Choroid plexus epithelial cell (primary cell): ENCODE measurements around the gene EIPR1.

ENCODE experiments used
- DNase-seq: peaks from one replicate; pipeline ENCODE4 v3.0.0-alpha.2; 2010; ENCODE audit warnings: low read depth
- H3K4me3 ChIP-seq: 2 replicates; pipeline ENCODE4 v1.5.1; 2011; ENCODE audit warnings: low read depth, mild to moderate bottlenecking, control low read depth, low read length, moderate library complexity
- TF ChIP-seq, protein P1 (sequence below): conservative IDR thresholded peaks from 2 replicates; pipeline ENCODE4 v1.5.1; 2011; ENCODE audit warnings: low read depth, mild to moderate bottlenecking, control low read depth, inconsistent platforms, low read length, moderate library complexity

The EIPR1 gene

GRCh38 chr2:3421580-3421979 lies 44.0 kb upstream of the EIPR1 start:
- TF ChIP-seq, protein P1, sequence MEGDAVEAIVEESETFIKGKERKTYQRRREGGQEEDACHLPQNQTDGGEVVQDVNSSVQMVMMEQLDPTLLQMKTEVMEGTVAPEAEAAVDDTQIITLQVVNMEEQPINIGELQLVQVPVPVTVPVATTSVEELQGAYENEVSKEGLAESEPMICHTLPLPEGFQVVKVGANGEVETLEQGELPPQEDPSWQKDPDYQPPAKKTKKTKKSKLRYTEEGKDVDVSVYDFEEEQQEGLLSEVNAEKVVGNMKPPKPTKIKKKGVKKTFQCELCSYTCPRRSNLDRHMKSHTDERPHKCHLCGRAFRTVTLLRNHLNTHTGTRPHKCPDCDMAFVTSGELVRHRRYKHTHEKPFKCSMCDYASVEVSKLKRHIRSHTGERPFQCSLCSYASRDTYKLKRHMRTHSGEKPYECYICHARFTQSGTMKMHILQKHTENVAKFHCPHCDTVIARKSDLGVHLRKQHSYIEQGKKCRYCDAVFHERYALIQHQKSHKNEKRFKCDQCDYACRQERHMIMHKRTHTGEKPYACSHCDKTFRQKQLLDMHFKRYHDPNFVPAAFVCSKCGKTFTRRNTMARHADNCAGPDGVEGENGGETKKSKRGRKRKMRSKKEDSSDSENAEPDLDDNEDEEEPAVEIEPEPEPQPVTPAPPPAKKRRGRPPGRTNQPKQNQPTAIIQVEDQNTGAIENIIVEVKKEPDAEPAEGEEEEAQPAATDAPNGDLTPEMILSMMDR = no peak
- H3K4me3 ChIP-seq = no peak overlapping the region
- DNase-seq = no peak

DNA sequence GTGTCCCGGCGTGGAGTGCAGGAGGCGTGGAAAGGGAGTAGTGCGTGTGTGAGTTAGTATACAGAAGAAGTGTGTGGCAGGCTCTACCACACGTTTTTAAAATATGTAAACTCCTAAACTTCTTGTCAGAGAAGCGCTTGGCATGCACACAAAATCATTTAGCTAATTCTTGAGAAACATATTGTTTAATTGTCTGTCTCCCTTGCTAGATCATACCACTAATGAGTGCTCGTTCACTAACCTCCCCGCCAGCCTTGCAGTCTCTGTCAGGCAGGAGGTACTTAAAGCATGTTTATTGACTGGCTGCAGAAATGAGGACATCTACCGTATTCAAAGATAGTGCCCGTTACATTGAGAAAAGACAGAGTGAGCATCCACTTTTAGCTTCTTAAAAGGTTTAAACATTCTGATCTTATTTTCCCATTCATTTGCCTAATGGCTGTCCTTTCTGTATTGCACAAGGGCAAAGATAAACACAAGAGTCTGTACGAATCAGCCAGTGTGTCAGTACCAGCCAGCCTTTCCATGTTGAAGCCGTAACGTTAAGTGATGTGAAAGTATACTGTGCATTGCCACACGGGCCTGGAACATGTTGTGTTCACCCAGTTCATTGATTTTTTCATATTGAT lies 43.3 kb upstream of the EIPR1 start:
- DNase-seq = no peak
- H3K4me3 ChIP-seq = no peak overlapping the region
- TF ChIP-seq, protein P1 = no peak

GRCh38 chr2:3420076-3420768 lies 42.6 kb upstream of the EIPR1 start:
- H3K4me3 ChIP-seq = no peak overlapping the region
- TF ChIP-seq, protein P1 = no peak
- DNase-seq = no peak

DNA sequence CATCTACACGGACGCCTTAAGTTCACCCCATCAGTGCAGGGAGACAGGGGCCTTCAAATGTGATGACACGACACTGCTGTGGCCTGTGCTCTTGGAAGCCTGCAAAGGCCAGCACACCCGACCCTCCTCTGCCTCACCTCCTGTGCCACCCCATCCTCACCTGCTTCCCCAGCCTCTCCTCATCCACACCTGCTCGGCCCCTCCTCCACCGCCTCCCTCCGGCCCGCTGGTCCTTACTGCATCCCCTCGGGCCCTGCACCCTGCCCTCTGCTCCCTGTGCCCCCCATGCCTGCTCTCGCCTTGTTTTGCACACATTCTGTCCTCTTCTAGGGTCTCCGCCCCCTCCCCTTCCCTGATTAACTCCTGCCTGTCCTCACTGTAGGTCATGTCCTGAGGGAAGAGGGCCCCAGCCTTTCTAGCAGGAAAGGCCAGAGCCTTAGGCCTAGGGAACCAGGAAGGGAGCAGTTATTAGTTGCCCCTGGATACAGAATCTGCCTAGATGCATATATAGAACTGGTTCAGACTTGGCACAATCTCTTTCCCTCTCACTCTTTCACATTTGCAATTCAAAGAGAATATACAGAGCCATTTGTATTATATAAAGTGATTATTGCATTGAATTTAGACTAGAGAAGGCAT lies 41.3 kb upstream of the EIPR1 start:
- DNase-seq = no peak
- TF ChIP-seq, protein P1 = no peak

DNA sequence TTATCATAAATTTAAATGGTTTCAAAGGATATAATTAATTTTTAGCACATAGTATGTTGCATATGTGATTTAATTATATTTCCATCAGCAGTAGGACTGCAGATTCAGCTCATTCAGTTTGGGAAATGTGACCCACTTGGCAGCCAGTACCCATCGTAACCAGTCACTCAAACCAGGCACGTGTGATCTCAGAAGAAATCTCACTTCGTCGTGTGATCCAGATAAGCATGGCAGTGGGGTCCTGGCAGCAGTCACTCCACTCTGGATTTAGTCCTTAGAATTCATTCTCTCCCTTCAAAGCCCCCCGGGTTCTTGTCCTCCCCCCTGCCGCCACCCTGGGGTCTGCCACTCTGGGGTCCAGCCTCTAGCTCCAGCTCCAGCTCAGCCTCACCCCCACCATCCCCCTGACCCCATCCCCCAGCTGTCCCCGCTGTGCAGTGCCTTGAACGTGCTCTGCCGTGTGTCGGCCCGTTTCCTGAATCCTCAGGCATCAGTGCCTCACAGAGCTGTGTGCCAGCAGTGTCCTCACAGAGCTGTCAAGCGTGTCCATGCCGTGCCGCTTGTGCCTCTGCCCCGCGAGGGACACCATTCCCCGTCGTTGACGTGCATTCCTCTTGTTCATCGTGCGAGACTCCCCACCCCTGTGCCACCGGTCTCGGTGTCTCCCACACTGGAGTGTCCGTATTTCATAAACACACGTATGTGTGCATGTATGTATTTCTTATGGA lies 36.7 kb upstream of the EIPR1 start:
- H3K4me3 ChIP-seq = no peak overlapping the region
- TF ChIP-seq, protein P1 = no peak
- DNase-seq = no peak

More for the DNA sequence above, 41.3 kb upstream of the EIPR1 start:
- H3K4me3 ChIP-seq = no peak overlapping the region

DNA sequence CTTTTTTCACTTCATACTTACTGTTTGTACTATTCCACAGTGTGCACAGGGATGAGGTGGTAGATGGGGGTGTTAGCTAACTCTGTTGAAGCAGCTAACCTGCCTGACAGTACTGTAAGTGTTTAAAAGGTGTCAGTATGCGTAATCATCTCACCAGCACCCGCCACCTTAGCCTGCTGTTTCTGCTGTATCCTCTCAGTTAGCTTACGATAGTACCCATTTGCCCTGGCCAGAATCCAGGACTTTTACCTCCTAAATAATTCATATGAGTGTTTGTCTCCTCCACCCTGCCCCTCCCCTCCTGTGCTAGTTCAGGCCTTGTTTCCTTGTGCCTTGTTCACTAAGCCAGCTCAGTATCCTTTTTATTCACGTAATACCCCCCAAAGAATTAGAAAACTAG lies 36.1 kb upstream of the EIPR1 start:
- H3K4me3 ChIP-seq = no peak overlapping the region
- TF ChIP-seq, protein P1 = no peak
- no peak for DNase-seq
